Umbilical cord (tissue), 2 donors: ENCODE data around the gene CAMTA2. TPM values are rescaled to one million over a fixed set of nuclear protein-coding genes. Genes with fewer than 3 reads are reported as not detected.

Experiments used
- DNase-seq: peaks from one replicate; pipeline ENCODE4 v3.0.0-alpha.2; 2015; ENCODE audit warnings: low spot score
- total RNA-seq: library from RNA; depleted of rRNA; stranded (reverse); fragments of >200 nt; gene quantifications from one replicate; pipeline ENCODE4 v1.2.3, GENCODE V29; 2014; ENCODE audit warnings: low replicate concordance; ENCODE audit not compliant: insufficient read depth

CAMTA2 gene
- total RNA-seq, 1 donor from 2014 or later: 1.7 TPM

DNA sequence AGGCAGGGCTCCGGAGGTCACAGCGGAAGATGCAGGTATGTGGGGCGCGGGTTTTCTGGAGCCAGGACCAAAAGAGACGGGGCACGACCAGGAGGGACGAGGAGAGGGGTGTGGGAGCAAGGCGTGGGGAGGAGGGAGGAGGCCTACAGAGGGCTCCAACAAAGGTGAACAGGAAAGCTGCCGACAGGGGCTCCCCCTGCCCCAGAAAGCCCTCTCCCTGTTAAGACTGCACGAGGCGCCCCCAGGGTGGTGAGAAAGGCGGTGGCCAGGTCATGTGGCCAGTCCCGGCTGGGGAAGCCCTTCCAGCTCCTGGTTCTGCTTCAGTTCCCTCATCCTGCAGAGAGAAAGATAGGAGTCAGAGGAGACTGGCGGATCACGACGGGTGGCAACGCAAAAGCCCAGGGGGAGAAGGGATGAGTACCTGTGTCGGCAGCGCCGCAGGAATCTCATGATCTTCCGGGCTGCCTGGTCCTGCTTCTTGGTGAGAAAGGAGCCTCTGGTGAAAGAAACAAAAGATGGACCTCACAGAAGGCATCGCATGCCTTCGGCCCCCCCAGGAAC is 18.9 kb downstream of the CAMTA2 start:
- peak; percentile 46 for DNase-seq

DNA sequence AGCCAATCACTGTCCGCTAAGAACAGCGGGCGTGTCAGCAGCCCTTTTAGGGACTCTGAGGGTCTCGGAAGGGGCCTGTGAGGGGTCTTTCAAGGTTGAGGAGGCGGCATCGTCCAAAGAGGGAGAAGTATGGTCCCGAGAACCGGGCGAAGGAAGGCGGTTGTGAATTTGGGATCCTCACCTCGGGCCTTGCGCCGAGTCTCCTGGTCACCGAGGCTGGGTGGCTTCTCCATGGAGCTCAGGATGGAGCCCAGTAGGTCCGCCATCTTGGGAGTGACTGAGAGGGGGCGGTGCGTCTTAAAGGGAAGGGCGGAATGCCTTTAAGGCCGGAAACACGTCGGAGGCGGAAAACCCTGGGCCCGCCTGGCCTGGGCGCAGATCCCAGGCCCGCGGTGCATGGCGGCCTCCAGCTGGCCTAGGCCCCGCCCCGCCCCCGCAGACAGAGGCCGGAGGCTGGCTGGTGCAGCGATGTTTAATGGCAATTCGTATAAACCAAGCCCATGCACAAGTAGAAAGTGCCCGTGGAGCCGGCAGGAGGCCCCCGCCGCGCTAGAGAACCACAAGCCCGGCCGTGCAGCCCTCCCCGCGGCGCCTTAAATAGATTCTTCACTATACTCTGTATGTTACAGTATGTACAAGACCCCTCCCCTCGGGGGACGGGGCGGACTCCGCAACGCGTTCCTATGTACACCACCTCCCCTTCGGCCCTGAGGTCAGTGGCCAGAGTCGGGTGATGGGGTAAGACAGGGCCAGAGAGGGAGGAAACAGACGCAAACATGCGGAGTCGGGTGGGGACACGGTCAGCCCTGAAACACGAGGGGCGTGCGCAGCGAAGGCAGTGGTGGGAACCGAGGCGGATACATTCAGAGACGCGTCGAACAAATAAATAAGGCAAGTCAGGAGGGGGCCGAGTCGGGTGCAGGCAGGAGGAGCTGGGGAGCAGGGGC is 19.7 kb downstream of the CAMTA2 start, which contains the start of gene SPAG7:
Gene SPAG7, minus strand, starts transcription at position 279 of the 947 bp plus-strand sequence. Its CDS starts 13 bp downstream, at position 266.
- peak; percentile 99 for DNase-seq

DNA sequence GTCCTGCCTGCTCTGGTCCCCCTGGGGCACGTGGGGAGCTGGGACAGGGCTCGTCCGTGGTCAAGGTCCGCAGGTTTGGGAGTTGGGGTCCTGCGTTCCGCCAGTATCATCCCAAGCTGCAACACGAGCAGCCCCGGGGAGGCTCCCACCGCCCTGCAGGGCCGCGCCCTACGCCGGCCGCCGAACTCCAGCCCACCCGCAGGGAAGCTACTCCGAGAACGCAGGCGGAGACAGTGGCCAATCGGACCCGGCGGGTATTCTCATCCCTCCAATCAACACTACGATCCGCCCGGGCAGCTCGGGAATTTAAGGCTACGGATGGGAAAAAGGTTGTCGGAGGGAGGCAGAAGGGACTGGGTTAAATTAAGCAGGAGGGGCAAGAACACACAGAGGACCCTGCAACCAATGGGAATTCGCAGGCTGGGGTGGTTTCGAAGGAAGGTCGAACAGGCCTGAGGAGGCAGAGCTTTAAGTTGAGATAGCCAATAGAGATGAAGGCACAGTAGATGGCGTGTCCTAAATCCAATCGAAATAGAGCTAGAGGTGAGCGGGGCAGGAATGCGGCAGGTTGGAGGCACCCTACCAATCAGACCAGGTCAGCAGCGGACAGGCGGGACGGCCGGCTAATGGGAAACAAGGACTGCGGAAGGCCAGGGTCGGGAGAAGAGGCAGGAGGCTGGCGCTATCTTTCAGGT is 20.5 kb downstream of the CAMTA2 start:
- peak; percentile 100 for DNase-seq

DNA sequence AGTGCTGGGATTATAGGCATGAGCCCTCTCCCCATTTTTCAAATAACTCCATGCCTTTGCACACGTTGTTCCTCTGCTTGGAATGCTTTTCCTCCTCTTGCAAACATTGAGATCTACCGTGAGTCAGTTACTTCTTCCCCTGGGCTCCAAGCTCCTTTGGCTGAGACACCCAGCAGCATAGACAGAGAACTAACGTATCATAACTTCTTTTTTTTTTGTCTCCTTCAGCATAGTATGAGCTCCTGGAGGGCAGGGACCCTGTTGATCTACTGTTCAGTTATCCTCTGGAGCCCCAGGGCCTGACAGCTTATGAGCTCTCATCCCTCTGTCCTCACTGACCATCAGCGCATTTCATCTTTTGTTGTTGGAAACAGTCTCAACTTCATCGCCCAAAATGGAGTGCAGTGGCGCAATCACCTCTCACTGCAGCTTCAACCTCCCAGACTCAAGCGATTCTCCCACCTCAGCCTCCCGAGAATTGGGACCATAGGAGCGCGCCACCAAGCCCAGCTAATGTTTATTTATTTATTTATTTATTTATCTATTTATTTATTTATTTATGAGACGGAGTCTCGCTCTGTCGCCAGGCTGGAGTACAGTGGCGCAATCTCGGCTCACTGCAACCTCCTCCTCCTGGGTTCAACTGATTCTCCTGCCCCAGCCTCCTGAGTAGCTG is 22.0 kb downstream of the CAMTA2 start:
- no peak for DNase-seq

DNA sequence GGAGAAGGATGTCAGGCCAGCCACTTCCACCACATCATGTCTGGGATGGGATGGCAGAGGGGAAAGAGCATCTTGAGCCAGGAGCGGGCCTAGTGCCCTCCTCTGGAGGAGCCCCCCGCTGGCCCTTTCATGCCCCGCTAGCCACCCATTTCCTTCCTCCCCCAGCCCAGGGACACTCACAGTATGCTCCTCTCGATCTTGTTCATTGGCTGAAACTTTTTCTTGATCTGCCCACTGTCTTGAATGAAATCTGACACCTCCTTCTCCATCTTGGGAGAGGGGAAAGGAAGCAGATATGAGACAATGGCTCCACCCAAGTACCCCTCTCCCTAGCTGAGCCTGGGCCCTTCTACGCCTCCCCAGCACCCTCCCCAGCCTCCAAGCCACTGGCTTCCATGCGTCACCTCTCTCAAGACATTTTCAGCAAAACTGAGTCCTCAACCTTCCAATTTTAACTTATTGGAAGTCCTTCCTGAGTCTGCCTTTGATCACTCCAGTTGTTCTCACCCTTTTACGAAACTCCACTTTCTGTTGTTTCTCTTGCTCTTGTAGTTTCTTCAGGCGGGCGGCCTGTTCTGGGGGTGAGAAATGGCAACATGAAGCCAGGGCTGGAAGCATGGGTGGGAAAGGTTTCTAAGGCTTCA is 27.1 kb downstream of the CAMTA2 start:
- no peak for DNase-seq

DNA sequence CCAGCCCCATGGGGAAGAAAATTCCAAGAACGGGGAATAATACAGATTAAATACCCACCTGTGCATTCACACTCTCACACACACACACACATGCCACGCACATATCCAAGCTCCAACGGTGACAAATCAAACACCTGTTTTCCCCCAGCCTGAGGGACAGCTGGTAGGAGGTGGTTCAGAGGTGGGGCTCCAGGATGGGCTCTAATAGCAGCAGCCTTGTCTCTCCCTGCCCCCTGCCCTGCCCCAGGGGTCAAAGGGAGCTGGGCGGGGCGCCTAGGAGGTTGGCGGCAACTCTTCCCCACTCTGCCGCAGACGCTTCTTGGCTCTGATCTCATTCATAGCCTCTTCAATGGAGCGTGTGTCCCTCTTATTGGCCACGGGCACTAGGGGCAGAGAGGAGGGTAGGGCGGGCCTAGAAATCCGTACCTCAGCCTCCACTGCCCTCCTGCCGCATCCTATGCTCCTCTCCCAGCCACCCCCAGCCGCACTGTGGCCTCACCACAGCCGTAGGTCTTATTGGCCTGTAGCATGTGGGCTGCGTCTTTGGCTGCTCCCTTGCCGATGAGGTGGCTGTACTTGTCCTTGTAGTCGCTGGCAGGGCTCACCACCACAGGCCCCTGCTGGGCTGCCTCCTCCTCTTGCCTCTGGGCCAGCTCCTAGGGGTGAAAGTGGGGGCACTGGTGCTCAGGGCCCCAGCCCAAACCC is 28.1 kb downstream of the CAMTA2 start:
- no peak for DNase-seq

DNA sequence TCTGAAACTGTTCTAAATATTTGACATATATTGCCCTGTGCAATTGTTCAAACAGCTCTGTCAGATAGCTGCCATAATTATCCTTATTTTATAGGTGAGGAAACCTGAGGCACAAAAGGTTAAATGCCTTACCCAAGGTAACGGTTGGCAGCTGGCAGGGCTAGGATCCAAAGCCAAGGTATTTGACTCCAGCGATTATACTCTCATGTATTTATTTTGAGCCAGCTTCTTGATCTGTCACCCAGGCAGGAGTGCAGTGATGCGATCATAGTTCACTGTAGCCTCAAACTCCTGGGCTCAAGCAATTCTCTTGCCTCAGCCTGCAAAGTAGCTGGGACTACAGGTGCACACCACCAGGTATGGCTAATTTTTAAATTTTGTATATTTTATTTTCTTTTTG is 29.4 kb downstream of the CAMTA2 start:
- no peak for DNase-seq

DNA sequence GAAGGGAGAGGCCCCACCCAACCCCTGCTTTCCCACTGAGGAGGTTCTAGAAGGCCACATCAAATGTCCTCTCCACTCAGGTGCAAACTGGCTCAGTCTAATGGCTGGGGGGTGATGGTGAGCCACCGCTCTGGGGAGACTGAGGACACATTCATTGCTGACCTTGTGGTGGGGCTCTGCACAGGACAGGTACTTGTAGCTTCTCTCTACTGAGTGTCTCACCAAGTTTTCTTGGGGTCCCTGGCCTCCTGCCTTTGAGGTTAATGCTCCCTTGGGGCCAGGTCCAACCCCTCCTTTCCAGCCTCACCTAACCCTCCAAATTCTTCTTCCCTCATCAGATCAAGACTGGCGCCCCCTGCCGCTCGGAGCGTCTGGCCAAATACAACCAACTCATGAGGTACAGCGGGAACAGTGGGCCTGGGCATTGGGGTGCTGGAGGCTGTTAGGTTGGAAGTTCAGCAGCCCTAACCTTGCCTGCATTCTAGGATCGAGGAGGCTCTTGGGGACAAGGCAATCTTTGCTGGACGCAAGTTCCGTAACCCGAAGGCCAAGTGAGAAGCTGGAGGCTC is 30.9 kb downstream of the CAMTA2 start:
- no peak for DNase-seq

DNA sequence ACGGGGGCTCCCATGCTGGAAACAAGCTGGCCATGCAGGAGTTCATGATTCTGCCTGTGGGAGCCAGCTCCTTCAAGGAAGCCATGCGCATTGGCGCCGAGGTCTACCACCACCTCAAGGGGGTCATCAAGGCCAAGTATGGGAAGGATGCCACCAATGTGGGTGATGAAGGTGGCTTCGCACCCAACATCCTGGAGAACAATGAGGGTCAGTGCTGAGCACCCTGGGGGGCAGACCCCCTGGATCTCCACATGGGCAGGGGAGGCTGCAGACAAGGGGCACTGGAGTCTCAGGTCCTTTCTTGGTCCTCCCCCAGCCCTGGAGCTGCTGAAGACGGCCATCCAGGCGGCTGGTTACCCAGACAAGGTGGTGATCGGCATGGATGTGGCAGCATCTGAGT is 32.4 kb downstream of the CAMTA2 start:
- no peak for DNase-seq

DNA sequence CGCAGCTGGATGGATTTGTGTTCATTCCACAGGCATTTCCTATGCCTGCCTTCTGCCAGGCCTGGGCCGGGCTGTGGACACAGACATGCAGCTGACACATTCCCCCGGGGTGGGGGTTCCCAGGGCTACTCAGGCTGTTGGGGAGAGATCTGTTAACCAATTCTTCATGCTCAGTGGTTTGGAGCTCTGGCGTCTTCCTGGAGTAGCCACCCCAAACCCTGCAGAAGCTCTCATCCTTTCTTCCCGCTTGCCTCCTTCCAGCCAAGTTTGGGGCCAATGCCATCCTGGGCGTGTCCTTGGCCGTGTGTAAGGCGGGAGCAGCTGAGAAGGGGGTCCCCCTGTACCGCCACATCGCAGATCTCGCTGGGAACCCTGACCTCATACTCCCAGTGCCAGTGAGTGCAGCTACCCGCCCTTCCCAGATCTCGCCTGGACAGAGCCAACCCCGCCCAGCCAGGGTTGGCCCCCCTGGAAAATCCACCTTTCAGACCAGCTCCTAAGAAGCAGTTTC is 34.0 kb downstream of the CAMTA2 start:
- DNase-seq: peak; percentile 69

DNA sequence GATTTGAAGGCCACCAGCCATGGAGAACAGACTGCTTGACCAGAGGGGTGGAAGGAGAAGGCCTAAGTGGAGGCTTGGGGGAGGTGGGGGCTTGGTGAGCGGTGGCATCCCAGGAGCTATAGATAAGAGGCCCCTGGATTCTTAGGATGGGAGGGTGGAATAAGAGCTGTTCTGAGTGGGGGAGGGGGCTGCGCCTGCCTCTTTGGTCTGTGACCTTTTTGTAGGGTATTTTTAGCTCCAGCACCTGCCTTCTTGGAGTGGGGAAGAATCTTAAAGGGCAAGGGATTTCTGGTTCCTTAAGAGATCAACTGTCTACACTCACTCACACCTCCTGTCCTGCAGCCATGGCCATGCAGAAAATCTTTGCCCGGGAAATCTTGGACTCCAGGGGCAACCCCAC is 36.0 kb downstream of the CAMTA2 start:
- no peak for DNase-seq

DNA sequence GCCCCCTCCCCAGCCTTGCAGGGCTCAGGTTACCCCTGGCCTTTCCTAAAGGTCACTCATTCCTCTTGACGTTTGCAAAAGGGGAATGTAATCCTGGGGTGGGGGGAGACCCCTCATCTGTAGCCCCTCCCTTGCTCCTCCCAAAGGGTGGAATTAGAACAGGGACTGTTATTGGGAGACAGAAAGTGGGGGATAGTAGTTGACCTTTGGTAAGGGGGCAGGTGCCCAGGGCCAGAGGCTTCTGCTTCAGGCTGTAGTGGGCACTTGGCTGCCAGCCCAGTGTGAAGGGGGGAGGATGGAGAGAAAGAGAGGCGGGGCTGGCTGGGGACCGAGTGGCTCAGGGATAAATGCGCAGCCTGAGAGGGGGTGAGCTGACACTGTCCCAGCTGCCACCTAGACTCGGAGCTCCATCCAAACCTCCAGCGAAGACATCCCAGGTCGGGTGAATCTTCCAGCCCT is 36.7 kb downstream of the CAMTA2 start, which contains the start of gene ENO3:
Gene ENO3, plus strand, starts transcription at position 374 of the 459 bp plus-strand sequence. CDS start 711 bp downstream, outside the sequence.
- DNase-seq: no peak

DNA sequence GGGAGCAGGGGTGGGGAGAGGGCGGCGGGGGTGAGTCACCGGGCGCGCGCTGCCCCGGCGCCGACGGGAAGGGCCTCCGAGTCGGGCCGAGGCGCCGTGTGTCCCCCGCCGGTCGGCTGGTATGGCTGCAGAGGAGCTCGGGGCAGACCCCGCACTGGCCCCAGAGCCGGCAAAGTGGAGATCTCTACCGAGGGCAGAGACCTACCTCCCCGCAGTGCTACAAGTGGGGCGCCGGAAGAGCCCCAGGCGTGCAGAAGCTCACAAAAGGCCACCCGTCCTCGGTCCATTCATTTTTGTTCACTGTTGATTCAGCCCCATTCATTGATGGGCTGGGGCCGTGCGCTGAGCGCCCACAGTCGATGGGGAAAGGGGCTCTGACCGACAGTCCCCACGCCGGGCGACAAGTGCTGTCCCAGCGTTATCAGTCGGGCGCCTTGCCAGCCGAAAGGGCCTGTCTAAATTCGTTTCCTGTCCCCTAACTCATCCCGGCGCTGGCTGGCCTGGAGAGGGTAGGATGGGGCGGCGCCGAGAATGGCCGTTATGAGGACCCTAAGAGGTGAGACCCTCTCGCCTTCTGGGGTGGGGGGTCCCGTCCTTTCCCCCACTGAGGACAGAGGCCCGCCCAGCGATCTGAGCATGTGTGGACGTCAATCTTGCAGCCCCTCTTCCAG is 37.3 kb downstream of the CAMTA2 start:
- peak; percentile 41 for DNase-seq

DNA sequence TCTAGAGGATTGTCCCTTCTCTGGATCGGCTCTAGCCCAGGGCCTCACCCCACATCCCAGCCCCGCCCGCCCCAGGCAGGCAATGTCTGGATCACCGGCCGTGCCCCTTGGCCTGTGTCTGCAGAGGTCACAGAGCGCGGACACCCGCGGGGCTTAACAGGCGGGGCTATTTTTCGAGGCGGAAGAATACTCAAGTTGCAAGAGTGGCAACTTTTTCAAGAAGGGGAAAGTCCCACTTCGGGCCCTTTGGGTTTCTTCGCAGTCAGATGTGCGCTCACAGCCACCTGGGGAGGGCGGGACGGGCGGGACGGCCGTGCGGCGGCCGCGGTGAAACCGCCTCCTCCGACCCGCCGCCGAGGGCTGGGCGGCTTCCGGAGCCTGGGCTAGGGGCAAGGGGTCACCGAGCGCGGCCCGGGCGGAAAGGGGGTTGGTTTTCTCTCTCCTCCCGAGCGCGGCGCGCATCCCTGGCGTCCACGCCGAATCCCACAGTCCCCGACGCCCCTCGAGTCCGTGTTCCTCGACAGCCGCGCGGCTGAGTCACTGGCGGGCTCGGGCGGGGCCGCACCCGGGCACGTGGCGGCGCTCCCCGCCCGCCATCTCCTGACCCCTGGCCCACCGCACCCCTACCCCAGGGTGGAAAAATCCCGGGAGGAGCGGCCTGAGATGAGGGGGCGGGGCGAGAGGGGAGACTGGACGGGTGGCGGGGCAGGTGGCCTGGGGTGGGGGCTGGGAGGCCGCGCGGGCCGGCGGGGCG is 38.0 kb downstream of the CAMTA2 start:
- peak; percentile 77 for DNase-seq

DNA sequence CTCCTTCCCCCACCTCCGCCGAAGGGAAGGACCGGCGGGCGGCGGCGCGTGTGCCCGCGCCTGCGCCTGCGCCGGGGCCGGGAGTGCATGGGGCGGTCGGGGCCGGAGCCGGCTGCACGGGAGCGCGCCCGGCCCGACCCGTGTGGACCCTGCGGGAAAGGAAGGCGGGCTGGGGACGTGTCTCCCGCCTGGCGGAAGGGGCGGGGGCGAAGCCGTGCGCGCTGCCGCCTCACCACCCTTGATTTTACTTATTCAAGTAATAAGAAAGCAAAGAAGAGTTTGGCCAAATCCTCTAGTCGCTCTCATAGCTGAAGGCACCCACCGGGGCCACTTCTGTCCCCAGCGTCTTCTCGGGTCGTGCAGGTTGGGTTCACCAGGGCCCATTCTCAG is 38.5 kb downstream of the CAMTA2 start:
- peak; percentile 95 for DNase-seq

DNA sequence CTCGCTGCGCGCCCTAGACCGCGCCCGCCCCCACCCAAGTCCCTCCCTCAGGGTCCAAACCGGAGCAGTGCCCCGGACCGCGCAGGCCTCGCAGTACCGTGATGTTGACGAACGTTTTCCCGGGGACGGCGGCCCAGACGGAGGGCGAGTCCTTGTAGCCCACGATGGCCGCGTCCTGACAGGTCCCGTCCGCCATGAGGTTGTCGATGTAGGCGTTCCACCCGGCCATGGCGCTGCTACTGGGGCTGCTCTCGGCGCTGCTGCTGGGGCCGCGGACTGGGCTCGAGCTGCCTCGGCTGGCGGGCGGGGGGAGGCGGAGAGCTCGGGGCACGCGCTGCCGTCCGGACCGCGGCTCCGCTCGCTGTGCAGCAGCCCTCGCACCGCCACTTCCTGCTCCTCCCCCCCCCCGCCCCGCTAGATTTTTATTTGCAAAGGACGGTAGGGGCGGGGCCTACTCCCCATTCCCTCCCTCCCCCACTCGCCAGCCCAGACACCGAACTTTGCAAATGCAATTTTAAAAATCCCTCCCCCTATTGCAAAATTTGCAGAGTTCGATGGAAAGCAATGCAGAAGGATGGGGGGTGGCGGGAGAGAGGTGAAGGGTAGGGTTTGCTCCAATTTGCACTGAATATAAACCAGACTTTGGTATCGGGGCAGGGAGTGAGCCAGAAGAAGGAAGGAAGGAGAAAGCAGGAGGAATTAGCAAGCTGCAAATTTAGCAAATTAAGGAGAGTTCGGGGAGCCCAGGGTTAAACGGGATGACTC is 39.1 kb downstream of the CAMTA2 start, which contains the start of gene PFN1:
Gene PFN1, minus strand, starts transcription at position 365 of the 765 bp plus-strand sequence. Its CDS starts 136 bp downstream, at position 229.
- peak; percentile 95 for DNase-seq

DNA sequence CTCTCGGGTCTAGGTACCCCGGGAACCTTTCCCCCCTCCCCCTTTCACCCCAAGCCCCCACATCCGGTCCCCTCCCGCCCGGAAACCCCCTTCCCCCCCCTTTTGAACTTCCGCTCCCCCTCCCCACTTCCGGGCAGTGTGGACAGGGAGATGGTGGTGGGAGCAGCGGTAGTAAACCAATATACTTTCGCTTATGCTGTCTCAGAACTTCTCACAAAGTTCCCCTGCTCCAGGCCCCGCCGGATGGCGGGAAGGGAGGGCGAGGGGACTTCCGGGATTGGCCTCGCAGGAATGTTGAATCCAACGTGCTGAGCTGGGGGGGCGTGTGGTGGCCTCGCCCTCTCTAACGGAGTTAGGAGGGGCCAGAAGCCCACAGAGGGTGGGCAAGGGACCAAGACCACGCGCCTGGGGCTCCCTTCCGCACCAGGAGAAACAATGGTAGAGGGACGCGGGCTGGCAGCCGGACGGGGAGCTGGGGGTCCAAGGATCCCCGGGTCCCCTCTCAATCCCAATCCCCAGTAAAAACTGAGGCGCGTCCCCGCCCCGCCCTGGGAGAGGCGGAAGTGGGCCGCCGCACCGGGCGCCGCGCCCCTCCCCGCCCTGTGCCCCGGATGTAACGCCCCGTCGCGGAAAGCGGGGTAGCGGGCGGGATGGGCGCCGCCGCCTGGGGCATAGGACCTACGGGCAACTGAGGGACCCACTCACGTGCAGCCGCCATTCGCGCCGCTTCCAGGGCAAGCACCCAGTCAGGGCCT is 39.9 kb downstream of the CAMTA2 start:
- peak; percentile 72 for DNase-seq
